GM12865 (cell line): ENCODE data around the gene CNTN5.

ENCODE experiments used
- DNase-seq: peaks from one replicate; pipeline ENCODE4 v3.0.0; 2010; ENCODE audit warnings: low read depth
- H3K4me3 ChIP-seq: 2 replicates; pipeline ENCODE4 v1.5.1; 2011; ENCODE audit warnings: mild to moderate bottlenecking, low read depth, low read length, control low read depth
- CTCF ChIP-seq: IDR thresholded peaks from 2 replicates; pipeline ENCODE4 v1.5.1; 2011; ENCODE audit warnings: low read length, control low read depth, low read depth, inconsistent platforms; ENCODE audit not compliant: insufficient read depth; ENCODE audit errors: missing control alignments

The CNTN5 gene

GRCh38 chr11:99160447-99160846 lies 139.7 kb downstream of the CNTN5 start:
- no peak overlapping the region for H3K4me3 ChIP-seq
- no peak for TF ChIP-seq CTCF
- no peak for DNase-seq

- TF ChIP-seq CTCF, result no peak
- H3K4me3 ChIP-seq, result no peak overlapping the region
- DNase-seq, result no peak
Measured at GRCh38 chr11:99162819-99163218, 142.1 kb downstream of the CNTN5 start.

- H3K4me3 ChIP-seq, result no peak overlapping the region
- no peak for TF ChIP-seq CTCF
- DNase-seq, result no peak
Measured at GRCh38 chr11:99170591-99170990, 149.8 kb downstream of the CNTN5 start.

- no peak for TF ChIP-seq CTCF
- H3K4me3 ChIP-seq, result no peak overlapping the region
- no peak for DNase-seq
Measured at GRCh38 chr11:99171330-99171729, 150.6 kb downstream of the CNTN5 start.

- TF ChIP-seq CTCF, result no peak
- H3K4me3 ChIP-seq, result no peak overlapping the region
- no peak for DNase-seq
Measured at GRCh38 chr11:99176430-99176829, 155.7 kb downstream of the CNTN5 start.

- no peak for TF ChIP-seq CTCF
- no peak overlapping the region for H3K4me3 ChIP-seq
- DNase-seq, result no peak
Measured at GRCh38 chr11:99177446-99177845, 156.7 kb downstream of the CNTN5 start.

GRCh38 chr11:99184146-99184545 lies 163.4 kb downstream of the CNTN5 start:
- no peak for DNase-seq
- no peak overlapping the region for H3K4me3 ChIP-seq

More at GRCh38 chr11:99184146-99184545, 163.4 kb downstream of the CNTN5 start:
- TF ChIP-seq CTCF, result no peak
